IMR-90 (cell line): Measurements from ENCODE around the gene PARP6. TPM values are rescaled to one million over a fixed set of nuclear protein-coding genes. Genes with fewer than 3 reads are reported as not detected.

Experiments used
- ATAC-seq: fragments of 200-7000 bp; cut with Tn5 transposase; 2 replicates; pipeline ENCODE4 v1.9.1; 2020; ENCODE audit warnings: low read depth, mild to moderate bottlenecking, moderate library complexity
- BruUV-seq: library from RNA; stranded (reverse); fragments of 400-500 nt; replicated peaks from 2 replicates; lab custom pipeline; 2021; lab: Mats Ljungman, UMichigan
- CTCF ChIA-PET: fragments of 300-600 bp; formaldehyde crosslinking; extraction: SDS; loops from one replicate; lab custom pipeline; 2021; ENCODE audit warnings: antibody characterized with exemption; lab: Yijun Ruan, JAX
- POLR2A ChIA-PET: fragments of 300-600 bp; sonication (Branson Sonifier 250); formaldehyde crosslinking; loops from one replicate; lab custom pipeline; 2022; ENCODE audit warnings: antibody characterized with exemption; ENCODE audit not compliant: unreplicated experiment; lab: Charles Lee
- DNase-seq: peaks from one replicate; pipeline ENCODE4 v3.0.0; 2013
- H2AFZ ChIP-seq: replicated peaks from 2 replicates; pipeline ENCODE3; 2013; ENCODE audit warnings: low read length, mild to moderate bottlenecking; ENCODE audit not compliant: poor library complexity
- H2AK5ac ChIP-seq: 2 replicates; pipeline ENCODE4 v1.6.1; 2013; ENCODE audit warnings: low read depth, low read length, inconsistent platforms
- H2AK9ac ChIP-seq: replicated peaks from 2 replicates; pipeline ENCODE3; 2013; ENCODE audit warnings: mild to moderate bottlenecking, low read depth, low read length, moderate library complexity; ENCODE audit not compliant: poor library complexity
- H2BK120ac ChIP-seq: 2 replicates; pipeline ENCODE4 v1.6.1; 2013; ENCODE audit warnings: low read depth, low read length, inconsistent platforms
- H2BK15ac ChIP-seq: 3 replicates; pipeline ENCODE4 v1.6.1; 2013; ENCODE audit warnings: low read depth, low read length, inconsistent platforms
- H2BK20ac ChIP-seq: 2 replicates; pipeline ENCODE4 v1.6.1; 2013; ENCODE audit warnings: low read depth, mild to moderate bottlenecking, inconsistent platforms, low read length, moderate library complexity
- H2BK5ac ChIP-seq: 2 replicates; pipeline ENCODE4 v1.6.1; 2013; ENCODE audit warnings: mild to moderate bottlenecking, low read depth, low read length, inconsistent platforms; ENCODE audit not compliant: poor library complexity, severe bottlenecking
- H3K14ac ChIP-seq: replicated peaks from 2 replicates; pipeline ENCODE4 v1.6.1; 2013; ENCODE audit warnings: low read depth, low read length, inconsistent platforms
- H3K18ac ChIP-seq: 2 replicates; pipeline ENCODE4 v1.6.1; 2013; ENCODE audit warnings: low read depth, low read length, control low read depth
- H3K23ac ChIP-seq: 2 replicates; pipeline ENCODE4 v1.6.1; 2013; ENCODE audit warnings: low read depth, low read length, inconsistent platforms
- H3K27ac ChIP-seq: 2 replicates; pipeline ENCODE4 v1.5.1; 2013; ENCODE audit warnings: mild to moderate bottlenecking, control low read depth, low read length; ENCODE audit not compliant: insufficient read depth
- H3K27me3 ChIP-seq: 2 replicates; pipeline ENCODE4 v1.6.1; 2013; ENCODE audit warnings: low read length; ENCODE audit not compliant: control insufficient read depth, insufficient read depth
- H3K36me3 ChIP-seq: 2 replicates; pipeline ENCODE4 v1.6.1; 2013; ENCODE audit warnings: low read length, mixed read lengths; ENCODE audit not compliant: control insufficient read depth, insufficient read depth
- H3K4ac ChIP-seq: 2 replicates; pipeline ENCODE4 v1.6.1; 2013; ENCODE audit warnings: low read depth, low read length, inconsistent platforms
- H3K4me1 ChIP-seq: 2 replicates; pipeline ENCODE4 v1.6.1; 2013; ENCODE audit warnings: low read length, mixed read lengths; ENCODE audit not compliant: control insufficient read depth, insufficient read depth
- H3K4me2 ChIP-seq: 2 replicates; pipeline ENCODE4 v1.6.1; 2013; ENCODE audit warnings: low read depth, mild to moderate bottlenecking, control low read depth, low read length, moderate library complexity
- H3K4me3 ChIP-seq: 2 replicates; pipeline ENCODE4 v1.5.1; 2013; ENCODE audit warnings: low read depth, mild to moderate bottlenecking, control low read depth, low read length, moderate library complexity; ENCODE audit not compliant: insufficient read depth
- H3K56ac ChIP-seq: 2 replicates; pipeline ENCODE4 v1.6.1; 2013; ENCODE audit warnings: low read length, inconsistent platforms; ENCODE audit not compliant: insufficient read depth; ENCODE audit errors: extremely low read depth
- H3K79me1 ChIP-seq, 2 experiments: 2 replicates each; pipeline ENCODE4 v1.6.1; 2013; ENCODE audit warnings: low read length in 2 of 2, inconsistent platforms in 1 of 2, low read depth in 1 of 2
- H3K9ac ChIP-seq: 2 replicates; pipeline ENCODE4 v1.6.1; 2013; ENCODE audit warnings: low read depth, low read length, control low read depth
- H3K9me1 ChIP-seq: 2 replicates; pipeline ENCODE4 v1.6.1; 2013; ENCODE audit warnings: low read length, inconsistent platforms; ENCODE audit not compliant: insufficient read depth
- H3K9me3 ChIP-seq: 2 replicates; pipeline ENCODE4 v1.6.1; 2013; ENCODE audit warnings: low read length; ENCODE audit not compliant: control insufficient read depth, insufficient read depth
- H4K20me1 ChIP-seq: 2 replicates; pipeline ENCODE4 v1.6.1; 2013; ENCODE audit warnings: low read length, inconsistent platforms; ENCODE audit not compliant: insufficient read depth
- H4K5ac ChIP-seq: 2 replicates; pipeline ENCODE4 v1.6.1; 2013; ENCODE audit warnings: mild to moderate bottlenecking, low read depth, low read length, control low read depth
- H4K8ac ChIP-seq, 2 experiments: 2 replicates each; pipeline ENCODE4 v1.6.1; 2013; ENCODE audit warnings: low read depth in 2 of 2, low read length in 2 of 2, control low read depth in 1 of 2, inconsistent platforms in 1 of 2
- H4K91ac ChIP-seq: 2 replicates; pipeline ENCODE4 v1.6.1; 2013; ENCODE audit warnings: low read depth, low read length, inconsistent platforms; ENCODE audit not compliant: insufficient read depth
- BHLHE40 ChIP-seq: fragments of 150-350 bp; IDR thresholded peaks from 2 replicates; pipeline ENCODE4 v1.6.1; 2016; ENCODE audit warnings: mild to moderate bottlenecking, low read depth, low read length
- CEBPB ChIP-seq: IDR thresholded peaks from 2 replicates; pipeline ENCODE4 v1.6.1; 2012; ENCODE audit warnings: low read depth, low read length, improper control_type of control experiment
- CHD1 ChIP-seq: IDR thresholded peaks from 2 replicates; pipeline ENCODE4 v1.6.1; 2012; ENCODE audit warnings: low read depth, low read length, improper control_type of control experiment
- CTCF ChIP-seq: conservative IDR thresholded peaks from 2 replicates; pipeline ENCODE4 v1.5.1; 2012; ENCODE audit warnings: mild to moderate bottlenecking, low read depth, low read length, improper control_type of control experiment
- ELK1 ChIP-seq: fragments of 150-350 bp; IDR thresholded peaks from 2 replicates; pipeline ENCODE4 v1.6.1; 2016; ENCODE audit warnings: low read depth, mild to moderate bottlenecking, low read length, moderate library complexity, borderline replicate concordance
- FOS ChIP-seq: fragments of 150-350 bp; IDR thresholded peaks from 2 replicates; pipeline ENCODE4 v1.6.1; 2016; ENCODE audit warnings: low read depth, low read length
- MAFK ChIP-seq: IDR thresholded peaks from 2 replicates; pipeline ENCODE4 v1.6.1; 2012; ENCODE audit warnings: low read depth, low read length, improper control_type of control experiment
- MAZ ChIP-seq: IDR thresholded peaks from 2 replicates; pipeline ENCODE4 v1.6.1; 2012; ENCODE audit warnings: low read depth, mild to moderate bottlenecking, low read length, improper control_type of control experiment, moderate library complexity, borderline replicate concordance
- MXI1 ChIP-seq: IDR thresholded peaks from 2 replicates; pipeline ENCODE4 v1.6.1; 2012; ENCODE audit warnings: low read depth, mild to moderate bottlenecking, low read length, moderate library complexity, borderline replicate concordance
- NFE2L2 ChIP-seq: fragments of 150-350 bp; IDR thresholded peaks from 2 replicates; pipeline ENCODE4 v1.6.1; 2016; ENCODE audit warnings: low read depth, mild to moderate bottlenecking, low read length
- POLR2A ChIP-seq: IDR thresholded peaks from 2 replicates; pipeline ENCODE4 v1.6.1; 2012; ENCODE audit warnings: mild to moderate bottlenecking, low read depth, low read length
- RAD21 ChIP-seq: IDR thresholded peaks from 2 replicates; pipeline ENCODE4 v1.6.1; 2012; ENCODE audit warnings: low read length, improper control_type of control experiment
- RCOR1 ChIP-seq: IDR thresholded peaks from 2 replicates; pipeline ENCODE4 v1.6.1; 2012; ENCODE audit warnings: mild to moderate bottlenecking, low read length, improper control_type of control experiment; ENCODE audit not compliant: insufficient replicate concordance
- RFX5 ChIP-seq: IDR thresholded peaks from 2 replicates; pipeline ENCODE4 v1.8.0; 2012; ENCODE audit warnings: low read depth, mild to moderate bottlenecking, low read length, moderate library complexity
- SMC3 ChIP-seq: fragments of 150-350 bp; IDR thresholded peaks from 2 replicates; pipeline ENCODE4 v1.6.1; 2016; ENCODE audit warnings: low read depth, mild to moderate bottlenecking, antibody characterized with exemption, low read length, moderate library complexity
- USF2 ChIP-seq: fragments of 150-350 bp; IDR thresholded peaks from 2 replicates; pipeline ENCODE4 v1.6.1; 2017; ENCODE audit warnings: mild to moderate bottlenecking, antibody characterized with exemption, low read length, low read depth
- WGBS, 2 experiments: methylation state at CpG; one replicate each; pipeline versions ENCODE4 v1.1.5 to v1.1.7; 2013; ENCODE audit warnings: missing lambda C conversion rate in 2 of 2; ENCODE audit not compliant: insufficient read length in 1 of 2; ENCODE audit errors: extremely low coverage in 2 of 2; 5-methylcytosine and 5-hydroxymethylcytosine counted together
- dilution Hi-C: fragments of 300-500 bp; cut with HindIII; formaldehyde crosslinking; loops from one replicate; pipeline ENCODE4 v1.14.3; 2018; ENCODE audit warnings: low sequenced_read_pairs; ENCODE audit not compliant: unreplicated experiment
- in situ Hi-C: fragments of 300-500 bp; cut with MboI; formaldehyde crosslinking; loops from 3 replicates; pipeline ENCODE4 v1.14.3; 2019; ENCODE audit warnings: low sequenced_read_pairs, inconsistent platforms, mixed read lengths
- intact Hi-C: fragments of 100-400 bp; cut with micrococcal nuclease; formaldehyde crosslinking; loops from 2 replicates; pipeline ENCODE4 v1.10.0; 2022
- polyA plus RNA-seq, 3 experiments: library from polyadenylated mRNA; depleted of rRNA; stranded (reverse); fragments of >200 nt; gene quantifications; 2 replicates each; pipeline ENCODE4 v1.2.3, GENCODE V29; 2012; ENCODE audit warnings: low replicate concordance in 1 of 3
- total RNA-seq: library from RNA; depleted of rRNA; stranded (reverse); fragments of >200 nt; gene quantifications from 2 replicates; pipeline ENCODE4 v1.2.3, GENCODE V29; 2012

Gene PARP6
- total and polyA plus RNA-seq, 2 of the 4 experiments (the other 2 are of a cell fraction), result 13.4 to 45.1 TPM

- no peak overlapping the region for H2BK5ac ChIP-seq
- H3K27ac ChIP-seq, result no peak overlapping the region
- H2BK20ac ChIP-seq, result no peak overlapping the region
- no peak for DNase-seq
- H3K56ac ChIP-seq, result no peak overlapping the region
- peaks cover 4% of the 10 kb centered on the region; the same call in 1 of the 2 replicates for H3K9me1 ChIP-seq
- no peak overlapping the region for H4K91ac ChIP-seq
- no peak overlapping the region for H3K9ac ChIP-seq
- H3K9me3 ChIP-seq, result no peaks in the 10 kb centered on the region
- no peaks in the 10 kb centered on the region for H3K27me3 ChIP-seq
- H3K79me1 ChIP-seq, result peaks cover 25 to 32% of the 10 kb centered on the region in 2 experiments
- H3K14ac ChIP-seq, result no peak overlapping the region
- no peak overlapping the region for H2AK5ac ChIP-seq
- no peak overlapping the region for H3K4me3 ChIP-seq
- no peak overlapping the region for H4K8ac ChIP-seq
- no peak overlapping the region for H2AFZ ChIP-seq
- H3K36me3 ChIP-seq, result peaks cover 9% of the 10 kb centered on the region
- H3K4me1 ChIP-seq, result no peaks in the 10 kb centered on the region
- intact Hi-C loops (loop anchor here (5.0 kb wide), 1 partner anchor 74 kb away; the partner anchor contains the start of gene GRAMD2A), in situ Hi-C loops (no loop called here), dilution Hi-C loops (no loop called here)
- no peaks in the 10 kb centered on the region; the same call in 1 of the 2 replicates for H4K20me1 ChIP-seq
- no peak overlapping the region for H2AK9ac ChIP-seq
- no peak overlapping the region for H3K4ac ChIP-seq
- TF ChIP-seq RAD21 (no peak), NFE2L2 (no peak), FOS (no peak), USF2 (no peak), CHD1 (no peak), MAZ (no peak), POLR2A (no peak), RCOR1 (no peak), CTCF (no peak), RFX5 (no peak), CEBPB (no peak), MAFK (no peak), SMC3 (no peak), ELK1 (no peak), MXI1 (no peak), BHLHE40 (no peak)
- no peak overlapping the region for H2BK120ac ChIP-seq
- POLR2A ChIA-PET, result no interaction called here
- no peak overlapping the region for H3K18ac ChIP-seq
- WGBS, 2 experiments, result no CpG with 5 or more reads among the region's 4 CpGs
- ATAC-seq, result no peak
- CTCF ChIA-PET, result no interaction called here
- peak overlapping the region; percentile 93; the same call in 1 of the 2 replicates for H3K4me2 ChIP-seq
- H4K5ac ChIP-seq, result no peak overlapping the region
- H3K23ac ChIP-seq, result peak overlapping the region; percentile 52
- BruUV-seq, result no TSS peak
- H2BK15ac ChIP-seq, result no peak overlapping the region
These were observed 1.1 kb downstream of the PARP6 start for GRCh38 chr15:72271221-72271620.
